Measurements from ENCODE around the gene PALLD. TPM values are rescaled to one million over a fixed set of nuclear protein-coding genes. Genes with fewer than 3 reads are reported as not detected.
"Not testable (repeated sequence)": the region's sequence is repeated elsewhere in the genome, so short reads cannot be mapped to it uniquely, and the experiment has no call there.

The PALLD gene
- total RNA-seq, 1 experiment from 2014 or later = 27.6 TPM

DNA sequence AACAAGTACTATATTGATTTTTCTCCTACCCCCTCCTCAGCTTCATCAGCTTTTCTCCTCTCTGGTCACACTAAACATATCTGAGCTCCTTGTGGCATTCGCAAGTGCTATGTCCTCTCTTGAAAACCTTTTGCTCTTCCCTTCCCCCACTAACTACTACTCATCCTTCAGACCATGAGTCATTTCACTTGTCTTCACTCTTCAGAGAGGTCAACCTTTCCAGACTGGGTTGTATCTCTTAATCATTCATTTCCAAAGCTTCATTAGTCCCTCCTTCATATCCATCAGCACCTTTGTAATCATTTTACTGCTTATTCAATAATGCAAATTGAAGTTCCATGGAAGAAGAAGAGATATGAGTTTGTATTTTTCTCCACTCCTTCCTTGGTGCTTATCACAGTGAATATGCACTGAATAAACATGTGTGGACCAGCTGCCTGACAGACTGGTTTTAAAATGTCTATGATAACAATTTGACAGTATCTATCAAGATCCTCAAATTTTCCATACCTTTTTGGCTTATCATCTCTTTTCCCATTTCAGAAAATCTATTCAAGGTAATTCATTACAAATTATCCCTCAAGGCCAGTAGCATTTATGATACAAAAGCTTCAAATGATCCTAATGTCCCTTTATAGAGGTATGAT, 45.0 kb upstream of the PALLD start:
- Mint-ChIP-seq H3K27me3 (ENCODE audit: unreplicated experiment) (no peaks in the 10 kb centered on the region), H3K36me3 (ENCODE audit: insufficient read depth, unreplicated experiment) (no peaks in the 10 kb centered on the region), H3K27ac (ENCODE audit: unreplicated experiment) (peak overlapping the region; percentile 54), H3K9me3 (ENCODE audit: low read depth, unreplicated experiment) (no peaks in the 10 kb centered on the region), H3K4me3 (ENCODE audit: low read depth, unreplicated experiment) (peak overlapping the region; percentile 11), H3K4me1 (ENCODE audit: low read depth, unreplicated experiment) (peaks cover 17% of the 10 kb centered on the region)
- BruUV-seq (replicated peaks) = no TSS peak
- TF ChIP-seq, protein P1, sequence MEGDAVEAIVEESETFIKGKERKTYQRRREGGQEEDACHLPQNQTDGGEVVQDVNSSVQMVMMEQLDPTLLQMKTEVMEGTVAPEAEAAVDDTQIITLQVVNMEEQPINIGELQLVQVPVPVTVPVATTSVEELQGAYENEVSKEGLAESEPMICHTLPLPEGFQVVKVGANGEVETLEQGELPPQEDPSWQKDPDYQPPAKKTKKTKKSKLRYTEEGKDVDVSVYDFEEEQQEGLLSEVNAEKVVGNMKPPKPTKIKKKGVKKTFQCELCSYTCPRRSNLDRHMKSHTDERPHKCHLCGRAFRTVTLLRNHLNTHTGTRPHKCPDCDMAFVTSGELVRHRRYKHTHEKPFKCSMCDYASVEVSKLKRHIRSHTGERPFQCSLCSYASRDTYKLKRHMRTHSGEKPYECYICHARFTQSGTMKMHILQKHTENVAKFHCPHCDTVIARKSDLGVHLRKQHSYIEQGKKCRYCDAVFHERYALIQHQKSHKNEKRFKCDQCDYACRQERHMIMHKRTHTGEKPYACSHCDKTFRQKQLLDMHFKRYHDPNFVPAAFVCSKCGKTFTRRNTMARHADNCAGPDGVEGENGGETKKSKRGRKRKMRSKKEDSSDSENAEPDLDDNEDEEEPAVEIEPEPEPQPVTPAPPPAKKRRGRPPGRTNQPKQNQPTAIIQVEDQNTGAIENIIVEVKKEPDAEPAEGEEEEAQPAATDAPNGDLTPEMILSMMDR (IDR thresholded peaks at IDR 0.05; ENCODE audit: unreplicated experiment) = no peak
- intact Hi-C loops (cut with micrococcal nuclease; ENCODE audit: unreplicated experiment) = no loop called here
- CTCF ChIA-PET = no interaction called here
- no peak for DNase-seq

DNA sequence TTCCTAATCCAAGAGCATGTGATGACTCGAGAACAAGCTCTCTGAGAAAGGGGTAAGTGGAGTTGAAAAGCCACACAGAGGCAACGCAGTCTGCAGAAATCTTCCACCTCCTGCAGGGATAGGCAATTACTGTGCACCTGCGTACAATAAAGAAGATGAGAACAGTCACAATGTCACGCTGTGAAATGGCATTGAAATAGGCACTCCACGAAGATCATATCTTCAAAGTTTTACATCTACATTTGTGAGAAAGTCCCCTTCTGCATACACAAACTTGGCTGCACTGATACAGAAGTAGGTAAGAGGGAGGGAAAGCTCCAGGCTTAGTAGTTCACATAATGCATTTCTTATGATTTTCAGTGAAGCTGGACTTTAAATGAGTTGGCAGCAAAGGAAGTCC, 43.7 kb upstream of the PALLD start:
- H3K9me3 Mint-ChIP-seq (ENCODE audit: low read depth, unreplicated experiment) = no peaks in the 10 kb centered on the region
- intact Hi-C loops (cut with micrococcal nuclease; ENCODE audit: unreplicated experiment) = no loop called here
- no TSS peak for BruUV-seq (replicated peaks)
- CTCF ChIA-PET = no interaction called here
- H3K4me3 Mint-ChIP-seq (ENCODE audit: low read depth, unreplicated experiment) = no peak overlapping the region
- no peaks in the 10 kb centered on the region for H3K36me3 Mint-ChIP-seq (ENCODE audit: insufficient read depth, unreplicated experiment)
- H3K4me1 Mint-ChIP-seq (ENCODE audit: low read depth, unreplicated experiment) = peaks cover 17% of the 10 kb centered on the region
- TF ChIP-seq, protein P1 (IDR thresholded peaks at IDR 0.05; ENCODE audit: unreplicated experiment) = no peak
- no peak for DNase-seq
- H3K27me3 Mint-ChIP-seq (ENCODE audit: unreplicated experiment) = no peaks in the 10 kb centered on the region
- H3K27ac Mint-ChIP-seq (ENCODE audit: unreplicated experiment) = no peak overlapping the region

DNA sequence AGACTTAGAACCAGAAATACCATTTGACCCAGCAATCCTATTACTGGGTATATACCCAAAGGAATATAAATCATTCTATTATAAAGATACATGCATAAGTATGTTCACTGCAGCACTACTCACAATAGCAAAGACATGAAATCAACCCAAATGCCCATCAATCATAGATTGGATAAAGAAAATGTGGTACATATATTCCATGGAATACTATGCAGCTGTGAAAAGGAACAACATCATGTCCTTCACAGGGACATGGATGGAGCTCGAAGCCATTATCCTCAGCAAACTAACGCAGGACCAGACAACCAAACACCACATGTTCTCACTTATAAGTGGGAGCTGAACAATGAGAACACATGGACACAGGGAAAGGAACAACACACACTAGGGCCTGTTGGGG, 38.6 kb upstream of the PALLD start:
- BruUV-seq (replicated peaks); DNase-seq; H3K36me3 Mint-ChIP-seq (ENCODE audit: insufficient read depth, unreplicated experiment); H3K9me3 Mint-ChIP-seq (ENCODE audit: low read depth, unreplicated experiment); H3K4me1 Mint-ChIP-seq (ENCODE audit: low read depth, unreplicated experiment); H3K27me3 Mint-ChIP-seq (ENCODE audit: unreplicated experiment); H3K27ac Mint-ChIP-seq (ENCODE audit: unreplicated experiment); CTCF ChIA-PET; H3K4me3 Mint-ChIP-seq (ENCODE audit: low read depth, unreplicated experiment); intact Hi-C loops (cut with micrococcal nuclease; ENCODE audit: unreplicated experiment): not testable (repeated sequence)

DNA sequence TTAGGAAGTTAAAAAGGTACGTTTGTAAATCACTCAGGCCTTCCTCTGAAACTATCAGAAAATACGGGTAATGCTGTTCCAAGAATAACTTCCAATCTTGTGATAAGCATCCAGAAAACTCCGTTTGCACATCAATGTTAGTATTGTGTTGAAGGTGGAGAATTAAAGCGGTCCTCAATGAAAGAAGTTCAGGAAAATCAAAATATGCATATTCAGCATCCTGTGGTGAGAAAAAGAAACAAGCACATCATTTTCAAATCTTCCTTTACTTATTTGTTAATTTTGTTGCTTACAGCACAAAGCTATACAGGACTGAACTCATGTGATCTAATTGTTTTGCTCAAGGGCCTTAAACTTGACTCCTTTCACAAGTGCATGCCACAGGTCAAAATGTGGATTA, 35.0 kb upstream of the PALLD start:
- intact Hi-C loops (cut with micrococcal nuclease; ENCODE audit: unreplicated experiment) = no loop called here
- TF ChIP-seq, protein P1 (IDR thresholded peaks at IDR 0.05; ENCODE audit: unreplicated experiment) = no peak
- H3K36me3 Mint-ChIP-seq (ENCODE audit: insufficient read depth, unreplicated experiment) = no peaks in the 10 kb centered on the region

DNA sequence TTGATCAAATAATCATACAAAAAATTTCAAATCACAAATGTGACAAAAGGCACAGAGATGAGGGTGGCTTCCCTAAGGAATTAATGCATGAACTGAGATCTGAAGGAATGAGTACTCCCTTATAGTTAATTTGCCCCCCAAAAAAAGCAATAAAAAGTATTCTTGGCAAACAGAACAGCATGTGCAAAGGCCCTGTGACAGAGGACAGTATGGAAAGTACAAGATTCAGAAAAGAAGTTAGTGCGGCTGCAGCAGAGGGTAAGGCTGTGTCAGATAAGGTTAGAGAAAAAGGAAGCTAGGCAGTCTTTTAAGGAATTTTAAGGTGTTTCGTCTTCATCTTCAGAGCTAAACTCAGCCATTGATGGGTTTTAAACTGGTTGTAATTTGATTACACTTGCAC, 23.9 kb upstream of the PALLD start:
- Mint-ChIP-seq H3K27me3 (ENCODE audit: unreplicated experiment) (no peaks in the 10 kb centered on the region), H3K4me3 (ENCODE audit: low read depth, unreplicated experiment) (no peak overlapping the region), H3K36me3 (ENCODE audit: insufficient read depth, unreplicated experiment) (peaks cover 4% of the 10 kb centered on the region), H3K9me3 (ENCODE audit: low read depth, unreplicated experiment) (no peaks in the 10 kb centered on the region), H3K4me1 (ENCODE audit: low read depth, unreplicated experiment) (peaks cover 5% of the 10 kb centered on the region), H3K27ac (ENCODE audit: unreplicated experiment) (no peak overlapping the region)
- intact Hi-C loops (cut with micrococcal nuclease; ENCODE audit: unreplicated experiment) = no loop called here
- TF ChIP-seq, protein P1 (IDR thresholded peaks at IDR 0.05; ENCODE audit: unreplicated experiment) = no peak
- CTCF ChIA-PET = no interaction called here
- no TSS peak for BruUV-seq (replicated peaks)
- DNase-seq = no peak

More for the DNA sequence above, 35.0 kb upstream of the PALLD start:
- H3K27me3 Mint-ChIP-seq (ENCODE audit: unreplicated experiment) = no peaks in the 10 kb centered on the region
- CTCF ChIA-PET = no interaction called here
- no peak overlapping the region for H3K27ac Mint-ChIP-seq (ENCODE audit: unreplicated experiment)
- DNase-seq = no peak
- BruUV-seq (replicated peaks) = no TSS peak
- H3K4me3 Mint-ChIP-seq (ENCODE audit: low read depth, unreplicated experiment) = no peak overlapping the region
- H3K9me3 Mint-ChIP-seq (ENCODE audit: low read depth, unreplicated experiment) = no peaks in the 10 kb centered on the region
- H3K4me1 Mint-ChIP-seq (ENCODE audit: low read depth, unreplicated experiment) = no peaks in the 10 kb centered on the region

Data from Calu3 (cell line).